HEK293 (cell line): ENCODE data around the gene BRCA2.
A peak's percentile ranks its signal among the peaks of the same experiment; 100 is the strongest.

Experiments used
- GLIS1 ChIP-seq: fragments of 450-650 bp; formaldehyde crosslinking; IDR thresholded peaks from 2 replicates; pipeline ENCODE4 v1.5.1; 2016; ENCODE audit warnings: missing biosample characterization, missing genetic modification characterization
- OSR2 ChIP-seq: fragments of 450-650 bp; formaldehyde crosslinking; IDR thresholded peaks from 2 replicates; pipeline ENCODE4 v1.5.1; 2016; ENCODE audit warnings: missing biosample characterization, missing genetic modification characterization
- PRDM10 ChIP-seq: fragments of 450-650 bp; formaldehyde crosslinking; IDR thresholded peaks from 2 replicates; pipeline ENCODE4 v1.5.1; 2016; ENCODE audit warnings: missing biosample characterization, missing genetic modification characterization
- SP7 ChIP-seq: fragments of 450-650 bp; formaldehyde crosslinking; IDR thresholded peaks from 2 replicates; pipeline ENCODE4 v1.5.1; 2016; ENCODE audit warnings: missing biosample characterization, missing genetic modification characterization
- TCF7L2 ChIP-seq: IDR thresholded peaks from 2 replicates; pipeline ENCODE4 v1.6.1; 2011; ENCODE audit warnings: low read depth, mild to moderate bottlenecking, inconsistent platforms, low read length, moderate library complexity, borderline replicate concordance
- WT1 ChIP-seq: fragments of 450-650 bp; formaldehyde crosslinking; IDR thresholded peaks from 2 replicates; pipeline ENCODE4 v1.5.1; 2016; ENCODE audit warnings: missing biosample characterization, missing genetic modification characterization
- ZBTB1 ChIP-seq: fragments of 450-650 bp; formaldehyde crosslinking; IDR thresholded peaks from 2 replicates; pipeline ENCODE4 v1.5.1; 2016; ENCODE audit warnings: missing biosample characterization, missing genetic modification characterization
- ZBTB20 ChIP-seq: fragments of 450-650 bp; formaldehyde crosslinking; IDR thresholded peaks from 2 replicates; pipeline ENCODE4 v1.5.1; 2016; ENCODE audit warnings: missing biosample characterization, missing genetic modification characterization
- ZBTB26 ChIP-seq: fragments of 450-650 bp; formaldehyde crosslinking; optimal IDR thresholded peaks from 2 replicates; pipeline ENCODE3; 2016; ENCODE audit warnings: missing biosample characterization, mild to moderate bottlenecking, missing genetic modification characterization
- ZFHX2 ChIP-seq: fragments of 450-650 bp; formaldehyde crosslinking; conservative IDR thresholded peaks from 2 replicates; pipeline ENCODE4 v1.5.1; 2016; ENCODE audit warnings: missing biosample characterization, missing genetic modification characterization
- ZNF155 ChIP-seq: fragments of 450-650 bp; formaldehyde crosslinking; IDR thresholded peaks from 2 replicates; pipeline ENCODE4 v1.5.1; 2016; ENCODE audit warnings: missing biosample characterization, missing genetic modification characterization
- ZNF184 ChIP-seq: fragments of 450-650 bp; IDR thresholded peaks from 2 replicates; pipeline ENCODE4 v1.5.1; 2018; ENCODE audit warnings: missing biosample characterization, mild to moderate bottlenecking, missing genetic modification characterization
- ZNF350 ChIP-seq: fragments of 450-650 bp; formaldehyde crosslinking; IDR thresholded peaks from 2 replicates; pipeline ENCODE4 v1.5.0; 2017; ENCODE audit warnings: missing biosample characterization, mild to moderate bottlenecking, missing genetic modification characterization
- ZNF366 ChIP-seq: fragments of 450-650 bp; formaldehyde crosslinking; conservative IDR thresholded peaks from 2 replicates; pipeline ENCODE4 v1.5.1; 2016; ENCODE audit warnings: missing biosample characterization, missing genetic modification characterization
- ZNF423 ChIP-seq: fragments of 450-650 bp; formaldehyde crosslinking; IDR thresholded peaks from 2 replicates; pipeline ENCODE4 v1.5.1; 2016; ENCODE audit warnings: missing biosample characterization, missing genetic modification characterization
- ZNF518A ChIP-seq: fragments of 450-650 bp; formaldehyde crosslinking; conservative IDR thresholded peaks from 2 replicates; pipeline ENCODE4 v1.5.1; 2016; ENCODE audit warnings: low read depth, missing biosample characterization, missing genetic modification characterization
- ZNF629 ChIP-seq: fragments of 450-650 bp; formaldehyde crosslinking; IDR thresholded peaks from 2 replicates; pipeline ENCODE4 v1.5.1; 2017; ENCODE audit warnings: missing biosample characterization, missing genetic modification characterization
- ZNF701 ChIP-seq: fragments of 450-650 bp; formaldehyde crosslinking; IDR thresholded peaks from 2 replicates; pipeline ENCODE4 v1.5.1; 2016; ENCODE audit warnings: missing biosample characterization, missing genetic modification characterization
- ZNF76 ChIP-seq: fragments of 450-650 bp; formaldehyde crosslinking; IDR thresholded peaks from 2 replicates; pipeline ENCODE4; 2016; ENCODE audit warnings: low read depth, missing biosample characterization, missing genetic modification characterization, borderline replicate concordance
- ZNF777 ChIP-seq: fragments of 450-650 bp; formaldehyde crosslinking; IDR thresholded peaks from 2 replicates; pipeline ENCODE4 v1.5.1; 2017; ENCODE audit warnings: missing biosample characterization, missing genetic modification characterization, borderline replicate concordance
- TF ChIP-seq, protein P1 (sequence below): fragments of 450-650 bp; formaldehyde crosslinking; IDR thresholded peaks from 2 replicates; pipeline ENCODE4 v1.5.1; 2016; ENCODE audit warnings: missing biosample characterization, missing genetic modification characterization
- TF ChIP-seq, protein P2 (sequence below): fragments of 450-650 bp; formaldehyde crosslinking; IDR thresholded peaks from 2 replicates; pipeline ENCODE4 v1.5.1; 2017; ENCODE audit warnings: missing biosample characterization, missing genetic modification characterization
- TF ChIP-seq, protein P3 (sequence below): fragments of 450-650 bp; formaldehyde crosslinking; IDR thresholded peaks from 2 replicates; pipeline ENCODE4 v1.5.1; 2016; ENCODE audit warnings: missing biosample characterization, missing genetic modification characterization

The BRCA2 gene

GRCh38 chr13:32427852-32428580 is 112.7 kb downstream of the BRCA2 start, which contains the start of gene N4BP2L1 (continued):
- TF ChIP-seq, protein P1, sequence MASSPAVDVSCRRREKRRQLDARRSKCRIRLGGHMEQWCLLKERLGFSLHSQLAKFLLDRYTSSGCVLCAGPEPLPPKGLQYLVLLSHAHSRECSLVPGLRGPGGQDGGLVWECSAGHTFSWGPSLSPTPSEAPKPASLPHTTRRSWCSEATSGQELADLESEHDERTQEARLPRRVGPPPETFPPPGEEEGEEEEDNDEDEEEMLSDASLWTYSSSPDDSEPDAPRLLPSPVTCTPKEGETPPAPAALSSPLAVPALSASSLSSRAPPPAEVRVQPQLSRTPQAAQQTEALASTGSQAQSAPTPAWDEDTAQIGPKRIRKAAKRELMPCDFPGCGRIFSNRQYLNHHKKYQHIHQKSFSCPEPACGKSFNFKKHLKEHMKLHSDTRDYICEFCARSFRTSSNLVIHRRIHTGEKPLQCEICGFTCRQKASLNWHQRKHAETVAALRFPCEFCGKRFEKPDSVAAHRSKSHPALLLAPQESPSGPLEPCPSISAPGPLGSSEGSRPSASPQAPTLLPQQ (tag by site-specific recombination) = peak; percentile 26; the same call in 1 of the 2 replicates
- TF ChIP-seq ZNF423 (tag by site-specific recombination) (peak; percentile 62), WT1 (tag by site-specific recombination) (peak; percentile 29; the same call in 1 of the 2 replicates), OSR2 (tag by site-specific recombination) (no peak), ZNF518A (tag by site-specific recombination) (no peak), ZBTB1 (tag by site-specific recombination) (no peak), ZFHX2 (tag by site-specific recombination) (peak; percentile 95), ZBTB20 (tag by site-specific recombination) (peak; percentile 81), ZNF350 (no peak), ZNF629 (peak; percentile 39; the same call in 1 of the 2 replicates), TCF7L2 (no peak), ZNF155 (tag by site-specific recombination) (no peak), ZNF701 (tag by site-specific recombination) (no peak), ZNF76 (peak; percentile 48; the same call in 1 of the 2 replicates), ZNF184 (no peak), SP7 (tag by site-specific recombination) (peak; percentile 51), PRDM10 (tag by site-specific recombination) (peak; percentile 74; the same call in 1 of the 2 replicates), ZNF366 (tag by site-specific recombination) (0 out of 2 replicates have a peak, but pooled peaks have one; percentile 16), ZNF777 (no peak), GLIS1 (tag by site-specific recombination) (peak; percentile 52; the same call in 1 of the 2 replicates), ZBTB26 (tag by site-specific recombination) (peak; percentile 37)
- TF ChIP-seq, protein P2, sequence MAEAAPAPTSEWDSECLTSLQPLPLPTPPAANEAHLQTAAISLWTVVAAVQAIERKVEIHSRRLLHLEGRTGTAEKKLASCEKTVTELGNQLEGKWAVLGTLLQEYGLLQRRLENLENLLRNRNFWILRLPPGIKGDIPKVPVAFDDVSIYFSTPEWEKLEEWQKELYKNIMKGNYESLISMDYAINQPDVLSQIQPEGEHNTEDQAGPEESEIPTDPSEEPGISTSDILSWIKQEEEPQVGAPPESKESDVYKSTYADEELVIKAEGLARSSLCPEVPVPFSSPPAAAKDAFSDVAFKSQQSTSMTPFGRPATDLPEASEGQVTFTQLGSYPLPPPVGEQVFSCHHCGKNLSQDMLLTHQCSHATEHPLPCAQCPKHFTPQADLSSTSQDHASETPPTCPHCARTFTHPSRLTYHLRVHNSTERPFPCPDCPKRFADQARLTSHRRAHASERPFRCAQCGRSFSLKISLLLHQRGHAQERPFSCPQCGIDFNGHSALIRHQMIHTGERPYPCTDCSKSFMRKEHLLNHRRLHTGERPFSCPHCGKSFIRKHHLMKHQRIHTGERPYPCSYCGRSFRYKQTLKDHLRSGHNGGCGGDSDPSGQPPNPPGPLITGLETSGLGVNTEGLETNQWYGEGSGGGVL (tag by site-specific recombination) = peak; percentile 75
- TF ChIP-seq, protein P3, sequence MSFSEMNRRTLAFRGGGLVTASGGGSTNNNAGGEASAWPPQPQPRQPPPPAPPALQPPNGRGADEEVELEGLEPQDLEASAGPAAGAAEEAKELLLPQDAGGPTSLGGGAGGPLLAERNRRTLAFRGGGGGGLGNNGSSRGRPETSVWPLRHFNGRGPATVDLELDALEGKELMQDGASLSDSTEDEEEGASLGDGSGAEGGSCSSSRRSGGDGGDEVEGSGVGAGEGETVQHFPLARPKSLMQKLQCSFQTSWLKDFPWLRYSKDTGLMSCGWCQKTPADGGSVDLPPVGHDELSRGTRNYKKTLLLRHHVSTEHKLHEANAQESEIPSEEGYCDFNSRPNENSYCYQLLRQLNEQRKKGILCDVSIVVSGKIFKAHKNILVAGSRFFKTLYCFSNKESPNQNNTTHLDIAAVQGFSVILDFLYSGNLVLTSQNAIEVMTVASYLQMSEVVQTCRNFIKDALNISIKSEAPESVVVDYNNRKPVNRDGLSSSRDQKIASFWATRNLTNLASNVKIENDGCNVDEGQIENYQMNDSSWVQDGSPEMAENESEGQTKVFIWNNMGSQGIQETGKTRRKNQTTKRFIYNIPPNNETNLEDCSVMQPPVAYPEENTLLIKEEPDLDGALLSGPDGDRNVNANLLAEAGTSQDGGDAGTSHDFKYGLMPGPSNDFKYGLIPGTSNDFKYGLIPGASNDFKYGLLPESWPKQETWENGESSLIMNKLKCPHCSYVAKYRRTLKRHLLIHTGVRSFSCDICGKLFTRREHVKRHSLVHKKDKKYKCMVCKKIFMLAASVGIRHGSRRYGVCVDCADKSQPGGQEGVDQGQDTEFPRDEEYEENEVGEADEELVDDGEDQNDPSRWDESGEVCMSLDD = 0 out of 2 replicates have a peak, but pooled peaks have one; percentile 66
